COLO668 (cell line): ENCODE results near the gene BACE1-AS.
"Not testable (repeated sequence)": the region's sequence is repeated elsewhere in the genome, so short reads cannot be mapped to it uniquely, and the experiment has no call there.

ENCODE experiments used
- DNase-seq: peaks from one replicate; lab custom pipeline; 2025; ENCODE audit not compliant: unreplicated experiment; lab: John Stamatoyannopoulos, UW

Gene BACE1-AS

DNA sequence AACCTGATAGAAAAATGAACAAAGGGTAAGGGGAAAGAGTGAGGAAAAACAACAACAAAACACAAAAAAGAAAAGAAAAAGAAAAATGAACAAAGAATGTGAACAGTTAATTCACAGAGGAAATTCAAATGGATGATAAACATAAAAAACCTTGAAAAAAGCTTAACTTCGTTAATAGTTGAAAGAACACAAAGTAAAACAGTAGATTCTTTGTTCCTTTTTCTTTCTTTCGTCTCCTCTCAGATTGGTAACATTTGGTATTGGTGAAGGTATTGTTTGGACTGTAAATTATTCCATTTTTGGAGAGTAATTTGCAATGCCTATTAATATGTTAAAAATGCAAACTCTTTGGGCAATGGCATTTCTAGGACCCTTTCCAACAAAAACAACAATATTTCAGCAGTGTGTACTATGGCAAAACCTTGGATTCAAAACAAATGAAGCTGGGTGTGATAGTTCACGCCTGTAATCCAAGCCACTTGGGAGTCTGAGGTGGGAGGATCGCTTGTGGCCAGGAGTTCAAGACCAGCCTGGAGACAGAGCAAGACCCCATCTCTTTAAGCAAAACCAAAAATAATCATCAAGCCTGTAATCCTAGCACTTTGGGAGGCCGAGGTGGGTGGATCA, 28.2 kb downstream of the BACE1-AS start:
- no peak for DNase-seq

DNA sequence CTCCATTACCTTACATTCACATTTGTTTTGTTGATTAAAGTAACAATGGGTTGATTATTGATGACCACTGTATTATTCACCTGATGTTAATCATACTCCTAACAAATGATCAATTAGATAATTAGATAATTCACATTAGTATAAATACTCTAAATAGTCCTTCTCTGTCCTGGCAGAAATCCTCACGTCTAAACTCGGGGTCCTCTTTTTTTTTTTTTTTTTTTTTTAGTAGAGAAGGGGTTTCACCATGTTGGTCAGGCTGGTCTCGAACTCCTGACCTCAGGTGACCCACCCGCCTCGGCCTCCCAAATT, 36.1 kb downstream of the BACE1-AS start:
- not testable (repeated sequence) for DNase-seq

- DNase-seq: peak; percentile 95
These were observed 36.6 kb downstream of the BACE1-AS start, which contains the start of gene CEP164 for GRCh38 chr11:117327567-117328374. TSS of gene CEP164 (plus strand) at chr11:117327854. CDS start at chr11:117338587, 10,733 bp downstream.

DNA sequence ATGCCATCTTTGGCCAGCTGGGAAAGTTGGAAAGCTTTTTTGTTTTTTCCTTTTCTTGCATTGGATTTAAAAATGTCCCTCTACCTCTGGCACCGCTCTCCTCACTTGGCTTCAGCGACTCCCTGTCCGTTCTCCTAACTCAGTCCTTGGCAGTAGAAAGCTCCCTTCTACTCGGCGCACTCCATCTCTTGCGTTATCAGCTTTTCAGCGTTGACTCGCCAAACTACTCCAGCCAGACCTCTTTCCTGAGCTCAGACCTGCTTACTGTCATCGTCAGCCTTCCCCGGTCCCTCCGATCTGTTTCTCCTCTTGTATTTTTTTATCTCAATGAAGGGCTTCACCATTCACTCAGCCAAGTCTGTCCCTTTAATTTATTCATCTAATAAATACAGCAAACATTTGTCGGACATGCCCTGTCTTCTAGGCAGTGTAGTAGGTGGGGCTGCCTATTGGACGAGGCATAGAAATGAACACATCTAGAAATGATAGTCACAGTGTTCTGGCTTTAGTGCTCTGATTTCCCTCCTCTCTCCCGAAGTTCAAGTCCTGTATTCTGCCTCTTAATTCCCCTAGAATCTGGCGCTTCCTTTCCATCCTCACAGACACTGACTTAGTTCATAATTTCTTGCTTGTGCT, 37.3 kb downstream of the BACE1-AS start:
- peak; percentile 34 for DNase-seq

DNA sequence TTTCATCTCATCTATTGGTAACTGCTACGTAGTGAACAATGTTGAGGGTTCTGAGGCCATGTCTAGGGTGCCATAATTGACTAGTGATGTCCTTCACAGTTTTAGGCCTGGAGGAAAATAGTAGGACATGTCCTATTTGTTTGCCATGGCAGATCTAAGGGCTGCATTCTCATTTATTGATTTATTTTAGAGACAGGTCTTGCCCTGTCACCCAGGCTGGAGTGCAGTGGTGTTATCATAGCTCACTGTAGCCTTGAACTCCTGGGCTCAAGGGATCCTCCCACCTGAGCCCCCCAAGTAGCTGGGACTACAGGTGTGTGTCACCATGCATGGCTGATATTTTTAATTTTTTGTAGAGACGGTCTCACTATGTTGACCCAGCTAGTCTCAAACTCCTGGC, 41.7 kb downstream of the BACE1-AS start:
- DNase-seq: no peak

DNA sequence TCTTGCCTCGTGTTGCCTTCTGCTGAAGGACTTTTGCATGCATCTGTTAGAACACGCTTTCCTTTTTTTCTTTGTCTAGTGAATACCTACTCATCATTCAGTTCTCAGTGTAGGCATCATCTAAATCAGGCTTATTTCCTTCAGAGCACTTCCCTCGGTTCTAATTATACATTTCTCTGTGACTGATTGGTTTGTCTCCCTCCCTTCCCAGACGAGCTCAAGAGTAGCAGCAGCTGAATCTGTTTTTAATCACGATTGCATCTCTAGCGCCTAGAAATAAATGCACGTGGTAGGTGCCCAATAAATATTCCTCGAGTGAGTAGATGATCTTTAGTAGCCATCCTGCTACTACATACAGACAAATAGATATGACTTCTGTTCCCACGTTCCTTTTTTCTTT, 42.8 kb downstream of the BACE1-AS start:
- no peak for DNase-seq

GRCh38 chr11:117334896-117335295, 43.8 kb downstream of the BACE1-AS start:
- DNase-seq: no peak

DNA sequence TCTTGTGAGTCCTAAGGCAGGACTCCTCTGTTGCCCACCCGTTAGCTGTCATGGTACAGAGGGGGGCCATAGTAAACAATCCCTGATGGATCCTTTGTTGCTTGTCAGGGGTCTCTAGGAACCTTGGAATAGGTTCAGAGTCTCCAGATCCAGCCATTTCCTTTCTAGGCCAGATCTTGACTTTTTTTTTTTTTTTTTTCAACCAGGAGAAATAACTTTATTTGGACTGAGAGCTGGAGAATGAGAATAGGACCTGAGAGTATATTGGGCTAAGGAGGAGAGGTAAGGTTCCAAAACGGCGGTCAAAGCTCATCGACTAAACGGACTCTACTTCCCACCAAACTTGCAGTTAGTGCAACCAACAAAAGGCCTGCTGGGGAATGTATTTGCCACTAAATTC, 44.3 kb downstream of the BACE1-AS start:
- no peak for DNase-seq

DNA sequence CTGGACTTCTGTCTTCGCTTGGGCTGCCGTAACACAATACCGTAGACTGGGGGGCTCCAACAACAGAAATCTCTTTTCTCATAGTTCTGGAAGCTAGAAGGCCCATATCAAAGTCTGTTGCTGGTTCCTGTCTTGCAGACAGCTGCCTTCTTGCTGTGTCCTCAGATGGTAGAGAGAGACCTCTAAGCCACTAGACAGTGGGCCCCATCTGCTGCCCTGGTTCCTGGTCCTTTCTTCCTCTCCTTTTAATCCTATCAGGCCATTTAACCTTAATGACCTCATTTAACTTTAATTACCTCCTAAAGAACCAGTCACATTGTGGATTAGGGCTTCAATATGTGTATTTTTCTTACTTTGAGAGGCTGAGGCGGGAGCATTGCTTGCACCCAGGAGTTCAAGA, 45.9 kb downstream of the BACE1-AS start:
- DNase-seq: no peak
